GM21381 (cell line): ENCODE results near the gene OR5H14.
"Not testable (repeated sequence)": the region's sequence is repeated elsewhere in the genome, so short reads cannot be mapped to it uniquely, and the experiment has no call there.

Experiments
- ATAC-seq: cut with Tn5 transposase; IDR thresholded peaks from one replicate; pipeline ENCODE4 v1.9.1; 2021; ENCODE audit warnings: mild to moderate bottlenecking, moderate library complexity; ENCODE audit not compliant: unreplicated experiment

The OR5H14 gene

GRCh38 chr3:98147179-98147578, at the start of gene OR5H14:
Gene OR5H14, plus strand, starts transcription at chr3:98147479. Its CDS starts 1,907 bp downstream, at chr3:98149386.
- no peak for ATAC-seq

GRCh38 chr3:98099848-98100247, 47.4 kb upstream of the OR5H14 start:
- no peak for ATAC-seq

- ATAC-seq, result no peak
Measured at GRCh38 chr3:98108162-98108561, 39.1 kb upstream of the OR5H14 start.

- no peak for ATAC-seq
Measured at GRCh38 chr3:98109807-98110549, 37.3 kb upstream of the OR5H14 start.

- ATAC-seq, result no peak
Measured at GRCh38 chr3:98110550-98110908, 36.8 kb upstream of the OR5H14 start.

- ATAC-seq, result no peak
Measured at GRCh38 chr3:98114264-98114663, 33.0 kb upstream of the OR5H14 start.

GRCh38 chr3:98115717-98116116, 31.6 kb upstream of the OR5H14 start:
- ATAC-seq, result no peak

GRCh38 chr3:98130421-98130820, 16.9 kb upstream of the OR5H14 start, which contains the start of gene OR5H1:
Gene OR5H1, plus strand, starts transcription at chr3:98130721. Its CDS starts 1,977 bp downstream, at chr3:98132698.
- ATAC-seq, result no peak

- no peak for ATAC-seq
Measured at GRCh38 chr3:98136631-98137030, 10.6 kb upstream of the OR5H14 start.

- not testable (repeated sequence) for ATAC-seq
Measured at GRCh38 chr3:98137826-98138557, 9.3 kb upstream of the OR5H14 start.

- ATAC-seq, result no peak
Measured at GRCh38 chr3:98140531-98140930, 6.7 kb upstream of the OR5H14 start.

GRCh38 chr3:98148751-98149150, 1.5 kb downstream of the OR5H14 start:
- ATAC-seq, result no peak

GRCh38 chr3:98149456-98149855, 2.2 kb downstream of the OR5H14 start:
- not testable (repeated sequence) for ATAC-seq

- no peak for ATAC-seq
Measured at GRCh38 chr3:98151241-98151640, 4.0 kb downstream of the OR5H14 start.

- ATAC-seq, result no peak
Measured at GRCh38 chr3:98166396-98166795, 19.1 kb downstream of the OR5H14 start, which contains the start of gene OR5H15. Gene OR5H15, plus strand, starts transcription at chr3:98166696. Its CDS starts 2,004 bp downstream, at chr3:98168700.

GRCh38 chr3:98171071-98171470, 23.8 kb downstream of the OR5H14 start:
- ATAC-seq, result no peak

- no peak for ATAC-seq
Measured at GRCh38 chr3:98172621-98173020, 25.3 kb downstream of the OR5H14 start.

GRCh38 chr3:98180319-98180890, 33.1 kb downstream of the OR5H14 start:
- no peak for ATAC-seq

GRCh38 chr3:98182196-98182595, 34.9 kb downstream of the OR5H14 start:
- ATAC-seq, result no peak

- no peak for ATAC-seq
Measured at GRCh38 chr3:98185180-98185579, 37.9 kb downstream of the OR5H14 start.

GRCh38 chr3:98188545-98188944, 41.3 kb downstream of the OR5H14 start:
- no peak for ATAC-seq

GRCh38 chr3:98190911-98191310, 43.6 kb downstream of the OR5H14 start:
- ATAC-seq, result not testable (repeated sequence)
